ENCODE results near the gene EPHA5. TPM values are rescaled to one million over a fixed set of nuclear protein-coding genes. Genes with fewer than 3 reads are reported as not detected.

The EPHA5 gene
- total and polyA plus RNA-seq, 7 donors = 0.15 to 0.71 (median 0.28) TPM; not detected in 2

DNA sequence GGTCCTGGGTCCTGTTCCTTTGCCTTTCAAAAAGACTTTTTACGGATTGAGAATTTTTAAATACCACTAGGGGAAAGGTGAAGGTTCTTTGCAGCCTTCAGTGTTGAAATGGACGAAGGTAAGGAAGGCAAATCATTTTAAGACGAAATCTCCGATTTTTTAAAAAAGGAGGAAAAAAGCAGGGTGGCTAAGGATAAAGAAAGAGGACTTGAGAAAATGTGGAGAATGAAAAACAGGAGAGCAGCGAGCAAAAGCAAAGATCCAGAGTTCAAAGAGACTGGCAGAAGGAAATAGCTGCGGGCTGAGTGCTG, 314 bp downstream of the EPHA5 start:
- no peak for DNase-seq
- Histone ChIP-seq H3K4me1 (peaks cover 0 to 38% (median 29%) of the 10 kb centered on the region in 4 donors), H3K27me3 (peaks cover 21 to 47% (median 27%) of the 10 kb centered on the region in 3 donors)

DNA sequence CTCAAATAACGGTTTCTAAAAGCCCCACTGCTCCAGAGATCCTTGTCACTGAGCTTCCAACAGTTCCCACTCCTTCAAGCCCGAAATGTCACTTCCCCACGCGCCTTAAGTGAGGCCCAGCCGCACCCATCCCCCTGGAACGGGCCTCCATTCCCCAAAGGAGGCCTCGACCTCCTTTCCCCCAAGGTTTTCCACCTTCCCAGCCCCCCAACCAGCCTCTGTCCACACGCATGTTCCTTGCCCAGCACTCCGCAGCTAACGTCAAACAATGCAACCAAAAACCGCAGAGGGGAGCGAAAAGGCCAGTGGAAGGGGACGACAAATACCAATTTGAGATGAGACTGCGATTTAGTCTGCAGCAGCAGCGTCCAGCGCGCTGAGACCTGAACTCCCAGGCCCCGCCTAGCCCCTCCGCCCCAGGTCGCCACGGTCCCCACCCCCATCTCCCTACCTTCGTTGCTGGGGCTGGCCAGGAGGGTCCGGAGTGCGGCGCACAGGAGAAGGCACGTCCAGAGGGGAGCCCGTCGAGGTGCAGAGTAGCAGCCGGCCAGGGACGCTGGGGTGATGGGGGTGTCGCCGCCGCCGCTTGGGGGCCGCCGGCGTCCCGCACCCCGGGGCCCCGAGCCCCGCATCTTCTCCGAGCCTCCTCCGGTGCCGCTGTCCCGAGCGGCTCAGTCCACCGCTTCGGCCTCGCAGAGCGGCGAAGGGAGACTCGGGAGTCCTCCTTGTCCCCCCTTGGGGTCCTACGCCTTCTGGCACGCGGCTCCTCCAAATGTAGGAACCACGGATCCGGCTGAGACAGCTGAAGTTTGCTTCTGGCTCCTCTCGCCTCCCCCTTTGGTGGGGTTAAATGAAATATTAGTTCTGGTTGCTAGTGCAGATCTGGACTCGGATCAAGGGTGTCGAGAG, 924 bp downstream of the EPHA5 start:
- Histone ChIP-seq H3K4me1 (peaks cover 0 to 38% (median 29%) of the 10 kb centered on the region in 4 donors), H3K27ac (no peak overlapping the region), H3K4me3 (peak overlapping the region; percentile 24 to 53 (median 45)), H3K9me3 (no peaks in the 10 kb centered on the region), H3K36me3 (no peaks in the 10 kb centered on the region), H3K27me3 (peaks cover 21 to 53% (median 33%) of the 10 kb centered on the region in 3 donors)
- TF ChIP-seq EP300 (IDR thresholded peaks at IDR 0.05) (no peak), CTCF (IDR thresholded peaks at IDR 0.05) (no peak), POLR2A (IDR thresholded peaks at IDR 0.05) (no peak), POLR2AphosphoS5 (IDR thresholded peaks at IDR 0.05) (no peak)
- peak; percentile 59 for DNase-seq
- 4 to 9% methylated on average over 60 of the region's 60 CpGs for WGBS, 2 donors
- intact Hi-C loops (cut with DNase I) = no loop called here

More for the DNA sequence above, 314 bp downstream of the EPHA5 start:
- H3K4me3 ChIP-seq = peak overlapping the region; percentile 24 to 53 (median 45)
- no peaks in the 10 kb centered on the region for H3K36me3 ChIP-seq
- H3K27ac ChIP-seq = peak overlapping the region; percentile 0 to 39 (median 24)
- 1% methylated on average over 6 of the region's 6 CpGs for WGBS, 2 donors
- TF ChIP-seq POLR2A (IDR thresholded peaks at IDR 0.05) = no peak
- TF ChIP-seq CTCF (IDR thresholded peaks at IDR 0.05) = no peak
- TF ChIP-seq EP300 (IDR thresholded peaks at IDR 0.05) = no peak
- no peak for TF ChIP-seq POLR2AphosphoS5 (IDR thresholded peaks at IDR 0.05)
- no peaks in the 10 kb centered on the region for H3K9me3 ChIP-seq
- intact Hi-C loops (cut with DNase I) = no loop called here

GRCh38 chr4:65668201-65669089, 1.8 kb downstream of the EPHA5 start:
- peaks cover 0 to 38% (median 29%) of the 10 kb centered on the region in 4 donors for H3K4me1 ChIP-seq
- no peak overlapping the region for H3K27ac ChIP-seq
- DNase-seq = peak; percentile 63
- no peaks in the 10 kb centered on the region for H3K9me3 ChIP-seq
- intact Hi-C loops (cut with DNase I) = no loop called here
- peaks cover 21 to 62% (median 33%) of the 10 kb centered on the region in 3 donors for H3K27me3 ChIP-seq
- no peaks in the 10 kb centered on the region for H3K36me3 ChIP-seq
- WGBS, 2 donors = 7 to 16% methylated on average over 32 of the region's 32 CpGs
- H3K4me3 ChIP-seq = peak overlapping the region; percentile 19 to 53 (median 45)
- TF ChIP-seq POLR2AphosphoS5 (IDR thresholded peaks at IDR 0.05) (peak in 1 of 4 donors; percentile 32), POLR2A (IDR thresholded peaks at IDR 0.05) (no peak)

DNA sequence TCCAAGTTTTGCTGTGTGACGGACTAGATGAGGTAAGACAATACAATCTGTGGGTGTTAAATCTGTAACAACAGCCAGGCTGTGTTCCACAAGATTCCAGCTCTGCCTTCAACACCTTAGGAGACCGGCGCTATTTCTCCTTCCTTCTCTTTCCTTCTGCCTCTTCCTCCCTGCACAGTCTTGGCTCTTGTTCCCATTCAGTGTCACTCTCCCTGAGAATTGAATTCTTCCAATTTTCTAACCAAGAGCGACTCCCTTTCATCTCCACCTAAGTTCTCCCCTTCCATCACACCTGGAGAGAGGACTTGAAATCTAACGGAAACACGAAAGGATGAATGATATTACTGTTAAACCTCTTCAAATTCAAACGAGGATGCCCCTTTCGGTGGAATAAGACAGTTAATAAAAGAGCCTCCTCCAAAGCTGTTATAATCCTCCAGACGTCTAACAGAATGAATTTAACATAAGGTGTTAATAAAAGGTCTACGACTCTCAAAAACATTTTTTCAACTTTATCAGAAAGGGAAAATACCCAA, 2.7 kb downstream of the EPHA5 start:
- no peaks in the 10 kb centered on the region for H3K9me3 ChIP-seq
- 16 to 17% methylated on average over 10 of the region's 10 CpGs for WGBS, 2 donors
- H3K36me3 ChIP-seq = no peaks in the 10 kb centered on the region
- H3K4me1 ChIP-seq = peaks cover 0 to 38% (median 29%) of the 10 kb centered on the region in 4 donors
- TF ChIP-seq POLR2AphosphoS5 (IDR thresholded peaks at IDR 0.05) (no peak), CTCF (IDR thresholded peaks at IDR 0.05) (no peak), POLR2A (IDR thresholded peaks at IDR 0.05) (no peak), EP300 (IDR thresholded peaks at IDR 0.05) (no peak)
- no peak for DNase-seq
- intact Hi-C loops (cut with DNase I) = no loop called here
- H3K4me3 ChIP-seq = peak overlapping the region in 3 of 4 donors; percentile 43 to 53 (median 47)
- peaks cover 21 to 71% (median 33%) of the 10 kb centered on the region in 3 donors for H3K27me3 ChIP-seq
- H3K27ac ChIP-seq = no peak overlapping the region

Data from sigmoid colon (tissue), 7 donors.